ENCODE results near the gene UBB. TPM values are rescaled to one million over a fixed set of nuclear protein-coding genes. Genes with fewer than 3 reads are reported as not detected.

The UBB gene
- total and polyA plus RNA-seq, 9 of the 15 experiments (the other 6 are each of a cell fraction or from before 2014, with no cell fraction given), result 1,069 to 4,143 (median 1,696) TPM

DNA sequence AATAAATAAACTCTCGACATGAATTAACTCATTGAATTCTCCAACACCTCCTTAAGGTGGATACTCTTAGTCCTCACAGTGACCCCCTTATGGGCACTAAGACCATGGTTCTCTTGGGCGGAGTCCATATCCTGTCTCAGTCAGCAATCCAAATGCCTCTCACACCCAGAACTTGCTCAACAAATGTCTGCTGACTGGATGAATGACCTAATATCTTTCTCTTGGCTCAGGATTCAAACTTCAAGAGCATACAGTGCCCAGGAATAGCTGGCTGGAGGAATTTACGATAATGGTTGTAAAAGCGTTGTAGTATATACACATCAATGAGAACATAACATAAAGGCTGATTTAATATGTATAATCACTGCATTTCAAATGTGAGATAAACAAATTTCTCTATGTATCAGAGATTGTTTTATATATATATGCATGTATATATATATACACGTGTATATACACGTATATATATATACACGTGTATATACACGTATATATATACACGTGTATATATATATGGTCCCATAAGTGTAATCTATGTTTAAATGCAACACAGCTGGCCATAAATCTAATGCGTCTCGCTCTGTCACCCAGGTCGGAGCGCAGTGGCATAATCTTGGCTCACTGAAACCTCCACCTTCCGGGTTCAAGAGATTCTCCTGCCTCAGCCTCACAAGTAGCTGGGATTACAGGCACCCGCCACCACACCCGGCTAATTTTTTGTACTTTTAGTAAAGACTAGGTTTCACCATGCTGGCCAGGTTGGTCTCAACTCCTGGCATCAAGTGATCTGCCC is 6.5 kb upstream of the UBB start:
- Histone ChIP-seq H4K20me1 (replicated peaks; ENCODE audit: control insufficient read depth, insufficient read depth, low read length) (no peaks in the 10 kb centered on the region), H3K9me3 (replicated peaks; ENCODE audit: control insufficient read depth, insufficient read depth, low read depth, low read length) (no peaks in the 10 kb centered on the region), H3K79me2 (ENCODE audit: control insufficient read depth, insufficient read depth, low read length) (no peaks in the 10 kb centered on the region), H3K9me1 (ENCODE audit: control insufficient read depth, insufficient read depth, low read length) (no peaks in the 10 kb centered on the region), H3K9ac (ENCODE audit: insufficient read depth in 1 of 2, low read depth in 2 of 2, low read length in 2 of 2) (no peak overlapping the region), H3K27ac (ENCODE audit: extremely low read depth, low read depth, low read length) (no peak overlapping the region), H3K27me3 (ENCODE audit: control insufficient read depth in 2 of 2, insufficient read depth in 2 of 2, low read length in 2 of 2) (no peaks in the 10 kb centered on the region), H2AFZ (ENCODE audit: low read depth, low read length) (no peak overlapping the region), H3K4me3 (no peak overlapping the region), H3K4me2 (ENCODE audit: insufficient read depth, low read length) (no peak overlapping the region), H3K4me1 (replicated peaks in 1 of 2; ENCODE audit: control insufficient read depth in 2 of 2, insufficient read depth in 2 of 2, low read length in 2 of 2) (peaks cover 4 to 7% of the 10 kb centered on the region in 2 experiments; a peak in 4 of 5 replicates), H3K36me3 (ENCODE audit: control insufficient read depth, insufficient read depth, low read length) (no peaks in the 10 kb centered on the region)
- ATAC-seq, result no peak
- intact Hi-C loops (cut with micrococcal nuclease) (no loop called here), in situ Hi-C loops (cut with MboI) (no loop called here)
- DNase-seq (ENCODE audit: extremely low read depth in 1 of 4, low spot score in 3 of 4), result no peak
- no peak for FAIRE-seq
- ChIA-PET POLR2A (interaction anchor here (0.6 kb wide), 1 partner anchor 10 kb away, joined by 3 read pairs; no protein-coding TSS in a partner anchor), CTCF (ENCODE audit: low intra/inter-chr PET ratio) (no interaction called here)
- no TSS peak for BruUV-seq (replicated peaks)
- 56% methylated on average over 14 of the region's 16 CpGs for WGBS (ENCODE audit: insufficient coverage, low coverage, missing lambda C conversion rate)
- no peak for TF ChIP-seq RHOXF2B (CRISPR knock-in tag; conservative IDR thresholded peaks at IDR 0.05)
- no peak for TF ChIP-seq SRSF9 (IDR thresholded peaks at IDR 0.05; ENCODE audit: borderline replicate concordance, low read depth, low read length)
- no peak for TF ChIP-seq DMBX1 (CRISPR knock-in tag; IDR thresholded peaks at IDR 0.05; ENCODE audit: borderline replicate concordance)
- TF ChIP-seq, protein P1, sequence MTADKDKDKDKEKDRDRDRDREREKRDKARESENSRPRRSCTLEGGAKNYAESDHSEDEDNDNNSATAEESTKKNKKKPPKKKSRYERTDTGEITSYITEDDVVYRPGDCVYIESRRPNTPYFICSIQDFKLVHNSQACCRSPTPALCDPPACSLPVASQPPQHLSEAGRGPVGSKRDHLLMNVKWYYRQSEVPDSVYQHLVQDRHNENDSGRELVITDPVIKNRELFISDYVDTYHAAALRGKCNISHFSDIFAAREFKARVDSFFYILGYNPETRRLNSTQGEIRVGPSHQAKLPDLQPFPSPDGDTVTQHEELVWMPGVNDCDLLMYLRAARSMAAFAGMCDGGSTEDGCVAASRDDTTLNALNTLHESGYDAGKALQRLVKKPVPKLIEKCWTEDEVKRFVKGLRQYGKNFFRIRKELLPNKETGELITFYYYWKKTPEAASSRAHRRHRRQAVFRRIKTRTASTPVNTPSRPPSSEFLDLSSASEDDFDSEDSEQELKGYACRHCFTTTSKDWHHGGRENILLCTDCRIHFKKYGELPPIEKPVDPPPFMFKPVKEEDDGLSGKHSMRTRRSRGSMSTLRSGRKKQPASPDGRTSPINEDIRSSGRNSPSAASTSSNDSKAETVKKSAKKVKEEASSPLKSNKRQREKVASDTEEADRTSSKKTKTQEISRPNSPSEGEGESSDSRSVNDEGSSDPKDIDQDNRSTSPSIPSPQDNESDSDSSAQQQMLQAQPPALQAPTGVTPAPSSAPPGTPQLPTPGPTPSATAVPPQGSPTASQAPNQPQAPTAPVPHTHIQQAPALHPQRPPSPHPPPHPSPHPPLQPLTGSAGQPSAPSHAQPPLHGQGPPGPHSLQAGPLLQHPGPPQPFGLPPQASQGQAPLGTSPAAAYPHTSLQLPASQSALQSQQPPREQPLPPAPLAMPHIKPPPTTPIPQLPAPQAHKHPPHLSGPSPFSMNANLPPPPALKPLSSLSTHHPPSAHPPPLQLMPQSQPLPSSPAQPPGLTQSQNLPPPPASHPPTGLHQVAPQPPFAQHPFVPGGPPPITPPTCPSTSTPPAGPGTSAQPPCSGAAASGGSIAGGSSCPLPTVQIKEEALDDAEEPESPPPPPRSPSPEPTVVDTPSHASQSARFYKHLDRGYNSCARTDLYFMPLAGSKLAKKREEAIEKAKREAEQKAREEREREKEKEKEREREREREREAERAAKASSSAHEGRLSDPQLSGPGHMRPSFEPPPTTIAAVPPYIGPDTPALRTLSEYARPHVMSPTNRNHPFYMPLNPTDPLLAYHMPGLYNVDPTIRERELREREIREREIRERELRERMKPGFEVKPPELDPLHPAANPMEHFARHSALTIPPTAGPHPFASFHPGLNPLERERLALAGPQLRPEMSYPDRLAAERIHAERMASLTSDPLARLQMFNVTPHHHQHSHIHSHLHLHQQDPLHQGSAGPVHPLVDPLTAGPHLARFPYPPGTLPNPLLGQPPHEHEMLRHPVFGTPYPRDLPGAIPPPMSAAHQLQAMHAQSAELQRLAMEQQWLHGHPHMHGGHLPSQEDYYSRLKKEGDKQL (CRISPR knock-in tag; IDR thresholded peaks at IDR 0.05; ENCODE audit: borderline replicate concordance), result no peak
- TF ChIP-seq YY1 (IDR thresholded peaks at IDR 0.05; ENCODE audit: borderline replicate concordance in 1 of 3, control insufficient read depth in 1 of 3, extremely low read depth in 1 of 3, insufficient read depth in 3 of 3, insufficient read length in 1 of 3, insufficient replicate concordance in 2 of 3, low read depth in 1 of 3, low read length in 2 of 3), result no peak
- TF ChIP-seq ELF4 (CRISPR knock-in tag; IDR thresholded peaks at IDR 0.05), result no peak
- no peak for TF ChIP-seq DNMT1 (IDR thresholded peaks at IDR 0.05)
- no peak for TF ChIP-seq ZFP36 (IDR thresholded peaks at IDR 0.05; ENCODE audit: low read depth, low read length, partially characterized antibody)
- no peak for TF ChIP-seq JUNB (CRISPR knock-in tag; conservative IDR thresholded peaks at IDR 0.05)
- no peak for TF ChIP-seq ILF3 (IDR thresholded peaks at IDR 0.05; ENCODE audit: borderline replicate concordance)
- TF ChIP-seq TCFL5 (CRISPR knock-in tag; conservative IDR thresholded peaks at IDR 0.05), result no peak
- no peak for TF ChIP-seq ZNF780A (CRISPR knock-in tag; IDR thresholded peaks at IDR 0.05)
- TF ChIP-seq ZNF12 (CRISPR knock-in tag; IDR thresholded peaks at IDR 0.05), result no peak
- TF ChIP-seq KDM1A (IDR thresholded peaks at IDR 0.05), result no peak
- no peak for TF ChIP-seq ZNF263 (CRISPR knock-in tag; IDR thresholded peaks at IDR 0.05; ENCODE audit: borderline replicate concordance)
- TF ChIP-seq, protein P2, sequence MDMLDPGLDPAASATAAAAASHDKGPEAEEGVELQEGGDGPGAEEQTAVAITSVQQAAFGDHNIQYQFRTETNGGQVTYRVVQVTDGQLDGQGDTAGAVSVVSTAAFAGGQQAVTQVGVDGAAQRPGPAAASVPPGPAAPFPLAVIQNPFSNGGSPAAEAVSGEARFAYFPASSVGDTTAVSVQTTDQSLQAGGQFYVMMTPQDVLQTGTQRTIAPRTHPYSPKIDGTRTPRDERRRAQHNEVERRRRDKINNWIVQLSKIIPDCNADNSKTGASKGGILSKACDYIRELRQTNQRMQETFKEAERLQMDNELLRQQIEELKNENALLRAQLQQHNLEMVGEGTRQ (CRISPR knock-in tag; IDR thresholded peaks at IDR 0.05), result no peak

Measured in K562 (cell line).